Gastrocnemius medialis (tissue), 4 donors: ENCODE measurements around the gene NRXN2.

Experiments used
- CTCF ChIP-seq, 5 experiments: fragments of 450-650 bp in 3 of 5; fragments of 200-600 bp in 2 of 5; sonication (generic) in 2 of 5; IDR thresholded peaks in 4 of 5; conservative IDR thresholded peaks in 1 of 5; 1 replicate in 4 of 5; 2 replicates in 1 of 5; pipeline ENCODE4 v1.5.1; 2016 to 2019; ENCODE audit warnings: antibody characterized with exemption in 5 of 5, mild to moderate bottlenecking in 3 of 5, moderate library complexity in 3 of 5
- POLR2A ChIP-seq, 2 donors: fragments of 450-650 bp; IDR thresholded peaks; one replicate each; pipeline ENCODE4 v1.6.1; 2017; ENCODE audit warnings: antibody characterized with exemption in 2 of 2, mild to moderate bottlenecking in 2 of 2, moderate library complexity in 2 of 2

- TF ChIP-seq CTCF (IDR thresholded peaks at IDR 0.05 in 4 of 5, conservative IDR thresholded peaks at IDR 0.05 in 1 of 5) (no peak), POLR2A (IDR thresholded peaks at IDR 0.05) (no peak)
Observed at GRCh38 chr11:64741375-64742086, 18.5 kb upstream of the NRXN2 start.
